ENCODE data around the gene SPEM1. TPM values are rescaled to one million over a fixed set of nuclear protein-coding genes. Genes with fewer than 3 reads are reported as not detected.
A peak's percentile ranks its signal among the peaks of the same experiment; 100 is the strongest.

The SPEM1 gene
- total RNA-seq, 1 donor from 2014 or later: not detected

- Histone ChIP-seq H3K4me3 (peak within 1 kb of the TSS; percentile 61), H3K36me3 (peaks cover 6% of the 10 kb centered on the region), H3K27me3 (ENCODE audit: low read depth) (peaks cover 10% of the 10 kb centered on the region), H3K9me3 (no peaks in the 10 kb centered on the region), H3K27ac (peak within 1 kb of the TSS; percentile 71), H3K4me1 (peaks cover 26% of the 10 kb centered on the region)
- DNase-seq (peak; percentile 79), ATAC-seq (peak; percentile 82 to 93)
- no peak for TF ChIP-seq CTCF (IDR thresholded peaks at IDR 0.05)
- intact Hi-C loops (cut with DNase I): no loop called here
Observed at GRCh38 chr17:7380855-7381683, 39.1 kb upstream of the SPEM1 start, which contains the start of gene TNK1. Gene TNK1 (plus strand): TSS chr17:7381089. CDS start chr17:7382927, 1,838 bp downstream.

- Histone ChIP-seq H3K9me3 (no peaks in the 10 kb centered on the region), H3K36me3 (peaks cover 16% of the 10 kb centered on the region), H3K27me3 (ENCODE audit: low read depth) (peaks cover 10% of the 10 kb centered on the region), H3K4me3 (no peak overlapping the region), H3K4me1 (peaks cover 26% of the 10 kb centered on the region), H3K27ac (no peak overlapping the region)
- intact Hi-C loops (cut with DNase I): no loop called here
- ATAC-seq (no peak), DNase-seq (no peak)
- no peak for TF ChIP-seq CTCF (IDR thresholded peaks at IDR 0.05)
Observed at GRCh38 chr17:7382901-7383300, 37.2 kb upstream of the SPEM1 start.

GRCh38 chr17:7383371-7383741 lies 36.8 kb upstream of the SPEM1 start:
- H3K27me3 ChIP-seq (ENCODE audit: low read depth): peaks cover 10% of the 10 kb centered on the region
- no peaks in the 10 kb centered on the region for H3K9me3 ChIP-seq
- H3K27ac ChIP-seq: peak overlapping the region; percentile 49
- H3K4me1 ChIP-seq: peaks cover 26% of the 10 kb centered on the region
- peaks cover 21% of the 10 kb centered on the region for H3K36me3 ChIP-seq
- TF ChIP-seq CTCF (IDR thresholded peaks at IDR 0.05): no peak
- ATAC-seq (no peak), DNase-seq (no peak)
- peak overlapping the region; percentile 52 for H3K4me3 ChIP-seq
- intact Hi-C loops (cut with DNase I): no loop called here

DNA sequence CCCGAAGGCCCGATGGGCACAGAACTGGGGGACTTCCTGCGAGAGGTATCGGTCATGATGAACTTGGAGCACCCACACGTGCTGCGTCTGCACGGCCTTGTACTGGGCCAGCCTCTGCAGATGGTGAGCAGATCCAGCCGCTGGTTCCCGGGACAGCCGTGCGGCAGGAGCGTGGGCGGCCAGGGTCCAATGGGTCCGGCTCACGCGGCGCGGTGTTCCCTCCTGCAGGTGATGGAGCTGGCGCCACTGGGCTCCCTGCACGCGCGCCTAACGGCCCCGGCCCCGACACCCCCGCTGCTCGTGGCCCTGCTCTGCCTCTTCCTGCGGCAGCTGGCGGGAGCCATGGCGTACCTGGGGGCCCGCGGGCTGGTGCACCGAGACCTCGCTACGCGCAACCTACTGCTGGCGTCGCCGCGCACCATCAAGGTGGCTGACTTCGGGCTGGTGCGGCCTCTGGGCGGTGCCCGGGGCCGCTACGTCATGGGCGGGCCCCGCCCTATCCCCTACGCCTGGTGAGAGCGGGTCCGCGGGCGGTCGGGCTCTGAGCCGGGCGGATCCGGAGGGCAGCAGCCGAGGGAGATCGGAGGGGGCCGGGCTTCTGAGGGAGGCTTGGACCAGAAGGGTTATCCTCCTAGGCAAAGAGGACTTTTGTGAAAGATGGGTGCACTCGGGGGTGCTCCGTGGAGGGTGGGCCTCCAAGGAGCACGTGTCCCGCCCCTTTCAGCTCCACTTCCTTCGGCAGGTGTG lies 36.2 kb upstream of the SPEM1 start:
- DNase-seq (peak; percentile 51), ATAC-seq (peak; percentile 45 to 68)
- peak overlapping the region; percentile 49 for H3K27ac ChIP-seq
- H3K9me3 ChIP-seq: no peaks in the 10 kb centered on the region
- H3K36me3 ChIP-seq: peaks cover 26% of the 10 kb centered on the region
- peaks cover 10% of the 10 kb centered on the region for H3K27me3 ChIP-seq (ENCODE audit: low read depth)
- no peak for TF ChIP-seq CTCF (IDR thresholded peaks at IDR 0.05)
- H3K4me1 ChIP-seq: peaks cover 26% of the 10 kb centered on the region
- intact Hi-C loops (cut with DNase I): no loop called here
- peak overlapping the region; percentile 52 for H3K4me3 ChIP-seq

GRCh38 chr17:7384489-7385081 lies 35.5 kb upstream of the SPEM1 start:
- H3K4me1 ChIP-seq: peaks cover 26% of the 10 kb centered on the region
- H3K4me3 ChIP-seq: peak overlapping the region; percentile 52
- peaks cover 33% of the 10 kb centered on the region for H3K36me3 ChIP-seq
- DNase-seq (no peak), ATAC-seq (no peak)
- H3K9me3 ChIP-seq: no peaks in the 10 kb centered on the region
- peaks cover 10% of the 10 kb centered on the region for H3K27me3 ChIP-seq (ENCODE audit: low read depth)
- intact Hi-C loops (cut with DNase I): no loop called here
- H3K27ac ChIP-seq: peak overlapping the region; percentile 49
- TF ChIP-seq CTCF (IDR thresholded peaks at IDR 0.05): no peak
